ENCODE results near the gene HMCN2.
"Not testable (repeated sequence)": the region's sequence is repeated elsewhere in the genome, so short reads cannot be mapped to it uniquely, and the experiment has no call there.

HMCN2 gene

DNA sequence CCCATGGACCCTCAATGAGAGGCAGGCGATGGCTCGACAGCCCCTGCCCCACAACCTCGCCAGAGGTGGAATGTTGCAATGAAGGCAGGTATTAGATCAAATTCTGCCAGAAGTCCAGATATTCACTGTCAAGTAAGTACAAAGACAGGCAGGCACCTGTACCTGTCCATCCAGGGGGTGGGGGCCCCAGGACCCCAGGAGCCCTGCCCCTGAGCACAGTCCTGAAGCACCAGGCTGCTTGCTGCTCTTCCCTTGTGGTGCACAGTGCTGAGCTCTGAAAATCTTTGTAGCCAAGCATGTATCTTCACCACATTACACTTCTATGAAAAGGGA, 26.2 kb upstream of the HMCN2 start:
- no peak for DNase-seq (ENCODE audit: low read depth)

DNA sequence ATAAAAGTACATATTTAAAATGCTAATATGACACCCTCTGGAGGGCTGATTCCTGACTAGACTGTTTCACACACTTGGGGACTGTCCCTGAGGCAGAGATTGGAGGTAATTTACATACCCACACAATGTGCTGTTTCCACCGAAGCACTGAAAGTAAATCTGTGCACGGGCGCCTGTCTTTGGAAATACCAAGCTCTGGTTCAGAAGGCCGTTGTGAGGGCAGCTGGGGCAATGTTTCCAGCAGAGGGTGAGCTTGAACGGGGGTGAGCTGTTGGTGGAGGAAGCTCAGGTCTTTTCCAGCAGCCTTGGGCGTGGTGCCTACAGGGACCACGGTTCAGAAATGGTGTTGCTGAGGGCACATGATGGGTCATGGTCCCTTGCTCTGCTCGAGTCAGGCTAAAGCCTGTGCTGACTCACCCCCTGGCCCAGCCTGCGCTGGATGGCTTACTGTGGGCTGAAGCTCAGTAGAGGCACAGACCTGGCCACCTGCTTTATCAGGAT, 25.8 kb upstream of the HMCN2 start:
- DNase-seq (ENCODE audit: low read depth) = no peak

DNA sequence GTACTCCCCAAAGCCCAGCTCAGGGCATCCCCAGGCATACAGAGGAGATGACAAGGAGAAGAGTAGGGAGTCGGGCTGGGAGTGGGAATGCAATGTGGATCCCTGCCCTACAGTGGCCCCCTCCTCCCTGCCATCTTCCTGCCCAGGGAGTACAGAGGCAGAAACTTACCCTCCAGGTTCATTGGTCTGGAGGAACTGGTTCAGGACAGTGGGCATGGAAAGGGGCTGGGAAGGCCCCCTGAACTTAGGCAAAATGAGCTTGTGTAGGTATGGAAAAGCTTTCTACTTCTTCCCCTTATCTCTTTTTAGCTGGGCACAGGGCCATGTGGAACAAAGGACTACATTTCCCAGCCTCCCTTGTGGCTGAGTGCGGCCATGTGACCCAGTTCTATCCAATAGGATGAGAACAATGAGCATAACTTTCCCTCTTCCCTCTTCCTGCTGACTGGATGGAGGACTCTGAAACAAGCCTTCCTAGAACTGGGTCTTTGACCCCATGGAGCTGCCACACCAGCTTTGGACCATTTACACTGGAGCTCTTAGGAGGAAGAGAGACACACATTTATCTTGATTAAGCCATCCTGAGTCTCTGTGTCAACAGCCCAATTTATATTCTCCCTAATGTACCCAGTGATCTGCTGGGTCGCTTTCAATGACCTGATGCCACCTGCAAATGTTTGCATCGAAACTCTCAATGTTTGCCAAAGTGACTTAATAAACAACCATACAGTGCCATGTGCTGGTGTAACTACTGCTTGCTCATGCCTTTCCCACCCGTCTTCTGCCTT, 25.0 kb upstream of the HMCN2 start:
- no peak for DNase-seq (ENCODE audit: low read depth)

DNA sequence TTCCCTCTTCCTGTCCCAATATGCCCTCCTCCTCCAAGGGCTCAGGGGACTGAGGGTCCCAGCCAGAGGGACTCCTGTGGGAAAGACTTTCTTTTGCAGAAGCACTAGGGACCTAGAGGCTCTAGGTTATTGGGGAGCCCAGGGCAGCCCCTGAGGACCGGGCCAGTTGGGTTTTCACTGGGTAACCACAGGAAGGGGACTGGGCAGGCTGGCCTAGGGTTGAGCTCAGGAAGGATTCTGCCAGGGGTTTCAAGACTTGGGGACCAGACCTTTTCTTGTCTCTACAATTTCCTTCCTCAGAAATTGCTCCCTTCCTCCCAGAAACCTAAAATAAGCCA, 24.4 kb upstream of the HMCN2 start:
- no peak for DNase-seq (ENCODE audit: low read depth)

DNA sequence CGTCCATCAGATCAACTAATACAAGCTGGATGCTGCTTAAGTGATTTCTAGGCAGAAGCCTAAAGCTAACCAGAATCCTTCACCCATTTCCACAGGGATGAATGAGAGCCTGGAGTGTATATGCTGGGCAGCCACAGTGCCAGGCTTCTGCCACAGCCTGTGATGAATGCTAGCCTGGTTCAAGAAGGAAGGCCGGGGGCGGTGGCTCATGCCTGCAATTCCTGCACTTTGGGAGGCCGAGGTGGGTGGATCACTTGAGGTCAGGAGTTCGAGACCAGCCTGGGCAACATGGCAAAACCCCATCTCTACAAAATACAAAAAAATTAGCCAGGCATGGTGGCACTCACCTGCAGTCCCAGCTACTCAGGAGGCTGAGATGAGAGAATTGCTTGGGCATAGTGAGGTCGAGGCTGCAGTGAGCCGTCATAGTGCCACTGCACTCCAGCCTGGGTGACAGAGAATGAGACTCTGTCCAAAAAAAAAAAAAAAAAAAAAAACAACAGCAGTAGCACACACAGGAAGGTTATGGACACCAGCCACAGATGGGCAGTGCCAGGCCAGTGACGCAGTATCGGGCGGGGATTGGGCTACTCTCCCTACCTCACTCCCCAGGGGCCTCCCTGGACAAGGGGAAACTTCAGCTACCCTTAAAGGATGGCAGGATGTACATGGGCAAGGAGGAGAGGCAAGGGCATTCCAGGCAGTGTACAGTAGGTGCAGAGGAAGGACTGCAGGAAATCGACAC, 23.1 kb upstream of the HMCN2 start:
- DNase-seq (ENCODE audit: low read depth) = no peak

DNA sequence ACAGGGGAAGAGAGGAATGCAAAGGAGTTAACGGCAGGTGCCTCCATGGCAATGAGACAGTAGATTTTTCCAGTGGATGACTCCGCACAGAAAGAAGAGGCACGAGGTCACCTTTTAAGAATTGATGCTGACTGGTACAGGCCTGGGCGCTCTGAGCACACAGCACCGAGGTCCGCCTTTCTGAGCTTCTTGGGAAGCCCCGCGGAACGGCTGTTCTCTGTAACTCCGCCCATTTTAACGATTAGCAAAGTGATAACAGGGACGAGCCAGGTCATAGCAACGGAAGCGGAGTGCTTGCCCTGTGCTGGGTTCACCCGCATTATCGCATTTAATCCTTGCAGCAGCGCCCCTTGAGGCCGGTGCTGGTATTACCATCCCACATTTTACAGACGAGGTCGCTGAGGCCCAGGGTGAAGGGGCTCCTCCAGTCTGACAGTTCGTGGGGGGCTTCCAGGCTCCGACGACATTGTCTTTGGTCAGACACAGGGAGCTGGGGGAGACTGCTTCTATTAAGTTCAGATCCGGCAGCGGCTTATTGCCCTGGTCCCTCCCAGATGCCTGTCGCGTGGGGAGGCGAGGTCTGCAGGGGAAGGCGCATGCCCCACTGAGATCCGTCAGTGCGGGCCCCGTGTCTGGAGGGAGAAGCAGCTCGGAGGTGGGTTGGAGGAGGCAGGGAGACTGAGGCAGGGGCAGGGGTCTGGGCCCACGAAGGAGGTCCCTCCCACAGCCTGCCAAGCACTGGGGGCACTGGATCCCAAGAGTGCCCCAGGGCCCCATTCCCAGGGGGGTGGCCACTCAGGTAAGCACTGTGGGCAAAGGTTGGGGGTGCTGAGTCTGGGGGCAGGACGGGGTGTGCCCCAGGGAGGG, 22.3 kb upstream of the HMCN2 start:
- DNase-seq (ENCODE audit: low read depth) = peak; percentile 78

DNA sequence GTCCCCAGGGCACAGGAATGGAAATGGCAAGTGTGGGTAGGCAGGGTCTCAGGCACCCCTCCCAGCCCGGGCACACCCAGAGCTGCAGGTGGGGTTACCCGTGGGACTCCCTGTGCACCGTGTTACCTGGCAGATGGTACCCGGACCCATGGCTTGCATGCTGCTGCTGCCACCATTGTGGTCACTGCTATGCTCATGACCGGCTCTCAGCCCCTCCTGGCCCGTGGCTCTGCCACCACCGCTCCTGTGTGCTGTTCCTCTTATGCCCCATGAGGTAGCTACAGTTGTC, 21.7 kb upstream of the HMCN2 start:
- DNase-seq (ENCODE audit: low read depth) = no peak

DNA sequence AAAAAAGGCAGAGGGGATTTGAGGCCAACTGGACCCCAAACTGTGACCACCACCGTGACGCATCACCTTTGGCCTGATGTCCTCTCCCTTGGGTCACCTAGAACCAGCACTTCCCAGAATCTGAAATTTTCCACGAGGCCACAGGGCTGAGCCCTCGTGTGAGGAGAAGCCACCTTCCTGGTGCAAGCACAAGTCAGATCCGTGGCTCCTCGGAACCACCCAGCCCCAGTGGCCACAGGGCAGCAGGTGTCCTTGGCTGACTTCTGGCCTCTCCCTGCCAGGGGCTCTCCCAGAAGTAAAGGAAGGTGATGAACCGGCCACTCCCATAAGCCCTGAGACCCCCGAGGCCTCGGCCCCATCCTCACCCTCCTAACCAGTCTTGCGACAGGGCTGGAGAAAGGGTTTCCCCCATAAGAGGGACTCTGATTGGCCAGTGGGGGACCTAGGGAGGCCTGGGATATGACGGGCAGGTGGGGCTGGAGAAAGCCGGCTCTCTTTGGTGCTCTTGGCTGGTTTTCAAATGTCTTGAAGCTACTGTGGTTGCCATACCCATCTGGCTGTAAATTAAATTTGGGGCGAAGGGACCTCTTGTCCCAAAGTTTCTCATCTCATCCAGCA, 20.9 kb upstream of the HMCN2 start:
- DNase-seq (ENCODE audit: low read depth) = no peak

DNA sequence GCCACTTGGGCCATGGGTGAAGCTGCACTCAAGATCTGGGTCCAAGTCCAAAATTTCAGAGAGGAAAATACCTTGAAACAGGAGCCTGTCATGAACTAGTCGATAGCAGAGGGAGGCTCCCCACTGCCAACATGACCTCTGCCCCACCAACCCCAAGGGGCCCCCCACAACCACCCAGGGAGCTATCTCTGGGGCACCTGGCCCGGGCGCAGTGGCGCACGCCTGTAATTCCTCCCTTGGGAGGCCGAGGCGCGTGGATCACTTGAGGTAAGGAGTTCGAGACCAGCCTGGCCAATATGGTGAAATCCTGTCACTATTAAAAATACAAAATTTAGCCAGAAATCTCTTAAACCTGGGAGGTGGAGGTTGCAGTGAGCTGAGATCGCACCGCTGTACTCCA, 20.1 kb upstream of the HMCN2 start:
- DNase-seq (ENCODE audit: low read depth) = no peak

DNA sequence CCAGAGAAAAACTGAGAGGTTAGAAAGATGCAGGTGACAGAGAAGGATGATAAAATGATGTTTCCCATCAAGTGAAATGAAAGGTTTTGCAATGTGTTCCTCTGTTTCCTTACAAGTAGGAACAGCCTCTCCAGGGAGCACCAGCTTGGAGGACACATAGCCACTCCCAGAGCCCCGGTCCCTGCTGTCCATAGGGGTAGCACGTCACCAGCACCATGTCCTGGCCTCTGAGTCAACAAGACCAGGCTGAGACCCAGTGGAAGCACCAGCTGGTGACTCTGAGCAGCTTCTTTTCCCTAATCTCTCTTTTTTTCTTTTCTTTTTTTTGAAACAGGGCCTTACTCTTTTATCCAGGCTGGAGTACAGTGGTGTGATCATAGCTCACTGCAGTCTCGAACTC, 19.4 kb upstream of the HMCN2 start:
- no peak for DNase-seq (ENCODE audit: low read depth)

DNA sequence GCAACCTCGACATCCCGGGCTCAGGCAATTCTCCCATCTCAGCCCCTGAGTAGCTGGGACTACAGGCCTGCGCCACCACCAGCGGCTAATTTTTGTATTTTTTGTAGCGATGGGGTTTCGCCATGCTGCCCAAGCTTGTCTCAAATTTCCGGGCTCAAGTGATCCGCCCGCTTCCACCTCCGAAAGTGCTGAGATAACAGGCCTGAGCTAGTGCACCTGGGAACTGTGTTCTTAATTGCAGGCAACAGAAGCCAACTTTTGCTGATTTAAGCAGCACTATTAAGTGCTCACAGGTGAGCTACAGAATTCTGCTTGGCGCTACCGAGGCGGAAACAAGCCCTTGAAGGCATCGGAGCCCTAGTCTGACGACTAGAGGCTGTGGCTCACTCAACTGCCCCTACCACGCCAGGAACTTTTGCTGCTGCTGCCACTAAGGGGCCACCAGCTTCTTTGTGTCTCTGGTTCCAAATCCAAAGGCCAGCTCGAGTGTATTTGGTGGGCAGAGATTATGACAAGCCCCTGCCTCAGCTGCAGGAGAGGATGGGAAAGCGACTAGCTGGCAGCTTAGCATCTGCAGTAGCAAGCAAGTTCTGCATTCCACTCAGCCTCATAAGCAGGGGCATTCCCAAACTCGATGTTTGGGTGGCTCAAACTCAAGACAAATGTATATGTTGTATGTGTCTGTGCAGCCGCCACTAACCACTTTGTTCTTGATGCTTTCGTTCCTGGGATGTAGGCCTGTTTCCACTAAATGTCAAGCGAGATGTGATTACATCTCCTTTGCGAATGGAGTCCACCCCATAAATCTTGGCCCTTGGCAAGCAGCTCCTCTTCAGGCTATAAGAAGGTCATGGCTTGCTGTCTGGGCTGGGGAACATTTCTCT, 10.6 kb upstream of the HMCN2 start:
- DNase-seq (ENCODE audit: low read depth) = no peak

DNA sequence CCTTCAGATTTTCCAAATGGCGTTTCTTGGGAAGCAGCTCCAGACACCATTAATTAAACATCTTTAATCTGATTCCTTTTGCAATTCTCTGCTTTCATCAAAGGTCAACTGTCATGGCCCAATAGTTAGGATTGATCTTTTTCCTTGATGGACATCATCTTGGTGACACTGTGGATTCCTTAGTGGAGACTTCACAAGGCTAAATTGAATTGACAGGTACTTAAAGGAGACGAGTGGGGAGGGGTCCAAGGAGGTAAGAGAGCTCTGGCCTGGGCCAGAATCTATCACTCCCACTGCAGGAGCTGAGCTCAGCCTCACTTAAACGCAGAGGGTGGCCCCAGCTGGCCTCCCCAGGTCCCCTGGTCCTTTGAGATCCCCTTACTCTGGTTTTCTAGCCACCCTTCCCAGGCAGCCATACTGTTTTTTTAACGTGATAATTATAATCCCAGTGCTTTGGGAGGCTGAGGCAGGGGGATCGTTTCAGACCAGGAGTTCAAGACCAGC, 9.9 kb upstream of the HMCN2 start:
- no peak for DNase-seq (ENCODE audit: low read depth)

DNA sequence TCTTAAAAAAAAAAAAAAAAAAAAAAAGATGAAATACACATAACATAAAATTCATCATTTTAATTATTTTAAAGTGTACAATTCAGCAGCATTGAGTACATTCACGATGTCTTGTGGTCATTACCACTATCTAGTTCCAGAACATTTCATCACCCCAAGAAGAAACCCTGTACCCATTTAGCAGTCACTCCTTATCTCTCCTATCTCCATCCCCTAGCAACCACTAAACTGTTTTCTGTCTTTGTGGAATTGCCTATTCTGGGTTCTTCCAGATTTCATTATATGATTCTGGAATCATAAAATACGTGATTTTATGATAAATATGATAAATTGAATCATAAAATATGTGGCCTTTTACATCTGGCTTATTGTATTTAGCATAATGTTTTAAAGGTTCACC, 8.9 kb upstream of the HMCN2 start:
- DNase-seq (ENCODE audit: low read depth) = no peak

DNA sequence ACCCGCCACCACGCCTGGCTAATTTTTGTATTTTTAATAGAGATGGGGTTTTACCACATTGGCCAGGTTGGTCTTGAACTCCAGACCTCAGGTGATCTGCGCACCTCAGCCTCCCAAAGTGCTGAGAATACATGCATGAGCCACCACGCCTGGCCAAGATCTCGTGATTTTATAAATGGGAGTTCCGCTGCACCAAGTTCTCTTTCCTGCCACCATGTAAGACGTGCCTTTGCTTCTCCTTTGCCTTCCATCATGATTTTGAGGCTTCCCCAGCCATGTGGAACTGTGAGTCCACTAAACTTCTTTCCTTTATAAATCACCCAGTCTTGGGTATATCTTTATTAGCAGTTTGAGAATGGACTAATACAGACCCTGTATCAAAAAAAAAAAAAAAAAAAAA, 7.4 kb upstream of the HMCN2 start:
- DNase-seq (ENCODE audit: low read depth) = not testable (repeated sequence)

DNA sequence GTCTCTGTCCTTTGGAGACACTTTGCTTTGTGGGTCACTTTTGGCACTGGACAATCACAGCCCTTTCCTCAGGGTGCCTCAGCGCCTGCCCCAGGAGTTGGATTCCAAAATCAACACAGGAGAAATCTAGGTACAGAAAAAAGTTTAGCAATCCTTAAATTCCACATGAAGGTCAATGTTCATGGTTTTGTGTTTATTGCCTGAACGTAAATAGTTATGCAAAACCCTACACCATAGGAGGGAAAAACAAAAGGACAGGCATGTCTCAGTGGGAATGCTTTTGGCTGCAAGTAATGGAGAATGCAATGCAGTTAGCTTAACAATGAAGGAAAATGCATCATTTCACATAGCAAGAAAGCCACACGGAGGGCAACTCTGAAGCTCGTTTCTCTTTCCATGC, 6.5 kb upstream of the HMCN2 start:
- DNase-seq (ENCODE audit: low read depth) = no peak

DNA sequence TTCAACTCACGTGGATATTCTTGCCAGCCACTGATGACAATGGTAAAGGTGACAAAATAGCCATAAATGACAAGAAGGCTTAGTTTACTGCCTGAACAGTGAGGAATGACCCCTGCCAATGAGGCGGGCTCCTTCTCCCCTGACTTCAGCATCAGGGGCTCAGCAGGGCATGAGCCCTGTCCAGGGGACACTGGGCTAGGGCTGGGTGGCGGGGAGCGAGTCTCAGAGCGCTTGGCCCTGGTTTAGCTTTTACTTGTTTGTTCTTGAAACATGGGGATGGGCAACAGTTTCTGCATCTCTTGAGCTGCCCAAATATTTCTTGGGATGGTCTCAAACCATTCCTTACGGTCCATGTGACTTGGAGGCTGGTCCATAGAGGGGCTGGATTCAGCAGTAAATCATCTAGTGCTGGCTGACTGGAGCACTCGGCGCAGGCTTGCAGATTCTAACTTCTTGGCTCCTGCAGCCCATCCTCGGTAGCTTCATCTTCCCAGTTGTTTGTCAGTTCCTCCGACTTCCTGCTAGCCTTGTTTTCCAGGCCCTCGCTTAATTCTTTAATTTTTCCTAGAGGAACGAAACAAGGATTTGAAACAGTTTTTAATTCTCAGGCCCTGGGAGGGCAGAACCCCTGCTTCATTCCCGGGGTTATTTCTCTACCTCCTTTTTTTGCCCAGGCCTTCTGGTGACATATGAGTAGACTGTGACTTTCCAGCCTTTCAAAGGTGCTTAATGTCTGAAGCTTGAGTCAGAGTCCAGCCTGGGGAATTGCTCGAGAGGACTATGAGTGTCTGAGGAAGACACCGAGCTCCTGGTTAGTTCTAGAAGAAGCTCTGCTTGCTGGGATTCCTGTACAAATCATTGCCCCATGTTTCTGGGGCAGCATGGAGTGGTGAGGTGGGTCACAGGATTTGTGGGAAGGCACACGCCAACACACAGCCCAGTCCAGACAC, 4.5 kb upstream of the HMCN2 start:
- no peak for DNase-seq (ENCODE audit: low read depth)

DNA sequence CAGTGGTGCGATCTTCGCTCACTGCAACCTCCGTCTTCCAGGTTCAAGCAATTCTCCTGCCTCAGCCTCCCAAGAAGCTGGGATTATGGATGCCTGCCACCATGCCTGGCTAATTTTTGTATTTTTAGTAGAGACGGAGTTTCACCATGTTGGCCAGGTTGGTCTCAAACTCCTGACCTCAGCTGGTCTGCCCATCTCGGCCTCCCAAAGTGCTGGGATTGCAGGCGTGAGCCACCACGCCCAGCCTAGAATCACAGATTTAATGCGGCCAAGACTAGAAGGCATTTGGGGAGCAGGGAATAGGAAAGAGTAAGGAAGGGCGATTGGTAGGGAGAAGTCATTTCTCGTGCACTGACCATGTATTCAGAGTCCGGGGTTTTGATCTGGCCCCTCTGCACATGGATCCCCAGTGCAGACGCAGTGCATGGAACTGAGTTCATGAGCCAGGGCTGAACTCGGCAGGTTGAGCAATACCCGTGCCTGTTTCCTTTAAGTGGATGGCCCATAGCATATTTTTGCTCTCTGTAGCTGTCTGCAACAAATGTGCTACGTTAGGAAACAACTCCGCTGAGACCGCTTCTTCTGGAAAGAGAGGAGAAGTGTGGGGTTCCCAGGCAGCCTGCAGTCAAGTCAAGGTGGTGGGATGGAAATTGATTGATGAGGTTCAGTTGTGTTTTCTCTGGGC, 3.4 kb upstream of the HMCN2 start:
- no peak for DNase-seq (ENCODE audit: low read depth)

DNA sequence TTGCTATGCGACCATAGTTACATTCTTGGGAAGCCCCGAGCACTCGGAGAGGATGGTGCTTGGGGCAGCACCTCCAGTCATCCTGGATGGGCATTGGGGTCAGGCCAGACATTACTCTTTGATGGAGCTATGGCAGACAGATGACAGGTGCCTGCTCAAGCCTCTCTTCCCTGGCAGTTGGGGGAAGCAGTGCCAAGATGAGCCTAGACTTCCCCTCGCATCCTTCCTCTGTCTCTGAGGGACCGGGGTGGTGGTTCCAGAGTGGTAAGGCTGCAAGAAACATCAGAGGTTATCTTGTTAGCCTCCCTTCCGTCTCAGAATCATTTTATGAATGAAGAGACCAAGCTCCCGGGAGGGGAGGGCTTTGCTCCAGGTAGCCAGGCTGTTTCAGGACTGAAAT, 2.8 kb upstream of the HMCN2 start:
- DNase-seq (ENCODE audit: low read depth) = no peak

DNA sequence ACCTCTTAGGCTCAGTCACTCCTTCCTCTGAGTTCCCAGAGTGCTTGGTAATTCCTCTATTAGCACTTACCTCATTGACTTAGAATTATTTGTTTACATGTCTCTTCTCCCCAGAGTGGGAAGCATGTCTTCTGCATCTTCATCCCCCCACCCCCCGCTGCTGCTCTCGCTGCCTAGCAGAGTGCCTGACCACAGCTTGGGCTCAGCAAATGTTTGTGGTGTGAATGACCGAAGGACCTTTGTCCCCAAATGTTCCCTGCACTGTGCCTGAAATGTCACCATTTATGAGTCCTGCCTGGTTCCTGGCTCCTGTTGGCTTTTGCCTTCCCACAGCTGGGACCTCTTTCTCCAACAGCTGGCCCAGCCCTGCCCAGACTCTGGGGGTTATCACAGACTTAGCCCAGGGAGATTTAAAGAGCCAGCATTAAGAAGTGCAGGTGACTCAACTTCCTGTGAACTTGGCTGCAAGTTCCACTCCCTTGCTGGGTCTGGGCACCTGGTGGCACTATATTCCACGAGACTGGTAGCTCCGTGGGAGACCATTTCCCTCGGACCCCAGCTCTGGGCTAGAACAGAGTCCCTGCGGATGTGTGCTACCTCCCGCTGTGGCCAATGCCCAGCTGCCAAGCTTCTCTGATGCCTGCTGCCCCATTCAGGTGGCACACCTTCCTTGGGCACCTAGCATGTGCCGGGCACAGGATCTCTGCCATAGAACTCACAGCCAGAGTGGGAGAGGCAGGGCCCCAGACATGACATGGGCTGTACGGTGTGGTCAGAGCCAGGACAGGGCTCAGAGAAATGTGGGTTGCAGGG, 1.8 kb upstream of the HMCN2 start:
- DNase-seq (ENCODE audit: low read depth) = no peak
